GM18505 (cell line): Measurements from ENCODE around the gene CCDC88B.

ENCODE experiments used
- ATAC-seq: cut with Tn5 transposase; IDR thresholded peaks from one replicate; pipeline ENCODE4 v1.9.1; 2021; ENCODE audit not compliant: unreplicated experiment
- POLR2A ChIP-seq: IDR thresholded peaks from 4 replicates; pipeline ENCODE4 v1.6.1; 2011; ENCODE audit warnings: borderline replicate concordance; ENCODE audit not compliant: insufficient read depth, insufficient read length; ENCODE audit errors: extremely low read depth

The CCDC88B gene, protein sequence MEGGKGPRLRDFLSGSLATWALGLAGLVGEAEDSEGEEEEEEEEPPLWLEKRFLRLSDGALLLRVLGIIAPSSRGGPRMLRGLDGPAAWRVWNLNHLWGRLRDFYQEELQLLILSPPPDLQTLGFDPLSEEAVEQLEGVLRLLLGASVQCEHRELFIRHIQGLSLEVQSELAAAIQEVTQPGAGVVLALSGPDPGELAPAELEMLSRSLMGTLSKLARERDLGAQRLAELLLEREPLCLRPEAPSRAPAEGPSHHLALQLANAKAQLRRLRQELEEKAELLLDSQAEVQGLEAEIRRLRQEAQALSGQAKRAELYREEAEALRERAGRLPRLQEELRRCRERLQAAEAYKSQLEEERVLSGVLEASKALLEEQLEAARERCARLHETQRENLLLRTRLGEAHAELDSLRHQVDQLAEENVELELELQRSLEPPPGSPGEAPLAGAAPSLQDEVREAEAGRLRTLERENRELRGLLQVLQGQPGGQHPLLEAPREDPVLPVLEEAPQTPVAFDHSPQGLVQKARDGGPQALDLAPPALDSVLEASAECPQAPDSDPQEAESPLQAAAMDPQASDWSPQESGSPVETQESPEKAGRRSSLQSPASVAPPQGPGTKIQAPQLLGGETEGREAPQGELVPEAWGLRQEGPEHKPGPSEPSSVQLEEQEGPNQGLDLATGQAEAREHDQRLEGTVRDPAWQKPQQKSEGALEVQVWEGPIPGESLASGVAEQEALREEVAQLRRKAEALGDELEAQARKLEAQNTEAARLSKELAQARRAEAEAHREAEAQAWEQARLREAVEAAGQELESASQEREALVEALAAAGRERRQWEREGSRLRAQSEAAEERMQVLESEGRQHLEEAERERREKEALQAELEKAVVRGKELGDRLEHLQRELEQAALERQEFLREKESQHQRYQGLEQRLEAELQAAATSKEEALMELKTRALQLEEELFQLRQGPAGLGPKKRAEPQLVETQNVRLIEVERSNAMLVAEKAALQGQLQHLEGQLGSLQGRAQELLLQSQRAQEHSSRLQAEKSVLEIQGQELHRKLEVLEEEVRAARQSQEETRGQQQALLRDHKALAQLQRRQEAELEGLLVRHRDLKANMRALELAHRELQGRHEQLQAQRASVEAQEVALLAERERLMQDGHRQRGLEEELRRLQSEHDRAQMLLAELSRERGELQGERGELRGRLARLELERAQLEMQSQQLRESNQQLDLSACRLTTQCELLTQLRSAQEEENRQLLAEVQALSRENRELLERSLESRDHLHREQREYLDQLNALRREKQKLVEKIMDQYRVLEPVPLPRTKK (N-terminal part only)

DNA sequence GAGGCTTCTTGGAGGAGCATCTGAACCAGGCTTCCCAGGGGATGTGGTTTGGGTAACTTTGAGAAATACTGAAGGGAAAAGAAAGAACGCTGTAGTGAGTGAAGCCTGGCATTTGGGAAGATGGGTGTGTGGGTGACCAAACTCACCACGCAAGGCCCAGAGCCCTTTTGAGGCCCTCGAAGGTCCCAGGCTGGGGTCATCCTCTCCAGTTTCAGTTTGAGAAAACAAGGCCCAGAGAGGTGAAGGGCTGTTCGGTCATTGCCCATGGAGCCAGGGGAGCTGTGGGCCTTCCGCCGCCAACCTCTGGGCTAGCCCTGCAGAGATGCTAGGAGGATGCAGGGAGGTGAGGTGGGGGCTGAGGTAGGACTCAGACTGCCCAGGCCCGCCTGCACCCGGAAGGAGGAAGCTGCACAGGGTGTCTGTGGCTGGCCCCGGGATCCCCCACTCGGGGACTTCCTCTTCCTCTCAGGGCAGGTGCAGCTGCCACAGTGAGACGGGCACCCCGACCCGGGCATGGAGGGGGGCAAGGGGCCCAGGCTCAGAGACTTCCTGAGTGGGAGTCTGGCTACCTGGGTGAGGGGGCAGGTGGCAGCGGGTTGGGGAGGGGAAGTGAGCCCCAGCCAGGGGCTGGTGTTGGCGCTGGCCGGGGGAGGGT lies at the start of gene CCDC88B:
Gene CCDC88B (plus strand): TSS at position 451 of the 655 bp plus-strand sequence. CDS start 63 bp downstream, at position 514.
- peak; percentile 38 for ATAC-seq
- TF ChIP-seq POLR2A = peak; percentile 65

DNA sequence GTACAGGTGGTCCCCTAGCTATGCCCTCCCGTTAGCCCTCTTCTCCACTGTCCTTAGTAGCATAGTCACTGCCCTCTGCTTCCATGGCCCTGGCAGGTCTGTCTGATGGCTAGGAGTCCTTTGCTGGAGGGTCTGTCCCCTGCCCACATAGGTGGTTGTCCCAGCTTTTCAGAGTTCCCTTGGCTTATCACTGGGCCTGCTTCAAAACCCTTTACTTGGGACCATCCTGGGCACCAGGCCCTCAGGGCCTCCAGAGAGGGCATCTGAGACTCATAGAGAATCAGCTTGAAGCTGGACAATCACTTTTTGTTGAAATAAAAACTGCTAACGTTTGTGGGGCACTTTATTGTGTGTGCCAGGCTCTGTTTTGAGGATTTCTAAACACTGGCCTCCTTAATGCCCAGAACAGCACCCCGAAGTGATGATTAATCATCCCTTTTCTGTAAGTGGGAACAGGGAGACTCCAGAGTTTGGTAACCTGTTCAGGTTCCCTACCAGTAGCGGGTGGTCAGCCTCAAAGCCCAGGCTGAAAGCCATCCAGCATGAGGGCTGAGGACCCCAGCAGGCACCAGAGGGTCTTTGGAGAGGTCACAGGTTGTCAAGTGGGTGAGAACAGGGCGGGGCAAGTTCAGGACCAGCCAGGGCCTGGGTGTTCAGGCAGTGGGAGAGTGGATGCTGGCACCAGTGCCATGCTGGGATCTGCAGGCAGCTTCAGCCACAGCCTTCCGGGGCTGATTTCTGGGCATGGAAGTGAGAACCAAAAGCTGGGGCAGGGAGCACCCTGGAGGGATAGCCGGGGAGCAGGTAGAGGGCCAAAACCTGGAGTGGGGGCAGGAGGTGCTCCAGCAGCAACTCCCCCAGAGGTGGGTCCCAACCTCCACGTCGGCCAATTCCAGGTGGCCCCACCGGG lies 49.4 kb upstream of the CCDC88B start:
- no peak for ATAC-seq
- no peak for TF ChIP-seq POLR2A

DNA sequence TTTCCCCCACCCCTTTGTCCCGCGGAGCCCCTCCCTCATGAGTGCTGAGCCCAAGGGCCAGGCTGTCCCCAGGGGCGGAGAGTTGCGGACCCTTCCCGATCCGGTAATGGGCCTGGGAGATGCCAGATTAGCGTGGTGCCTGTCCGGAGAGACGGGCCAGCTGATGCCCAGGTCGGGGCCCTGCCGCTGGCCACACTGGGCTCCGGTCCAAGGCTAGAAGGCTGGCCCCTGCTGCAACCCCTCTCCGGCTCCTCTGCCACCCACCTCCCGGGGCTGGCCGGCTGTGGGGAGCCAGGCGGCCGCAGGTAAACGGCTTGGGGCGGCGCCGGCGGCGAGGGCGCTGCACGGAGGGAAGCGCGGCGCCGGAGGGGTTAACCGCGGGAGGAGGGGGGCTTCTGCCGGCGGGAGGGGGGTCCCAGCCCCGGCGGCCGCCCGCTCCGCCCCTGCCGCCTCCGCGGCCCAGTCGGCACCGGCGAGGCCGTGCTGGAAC lies 48.7 kb upstream of the CCDC88B start, which contains the start of gene KCNK4:
Gene KCNK4 (plus strand): TSS at position 41 of the 490 bp plus-strand sequence. CDS start 1,717 bp downstream, outside the sequence.
- no peak for ATAC-seq
- TF ChIP-seq POLR2A = no peak

- ATAC-seq = no peak
- TF ChIP-seq POLR2A = no peak
Measured at GRCh38 chr11:64291752-64292459, 48.1 kb upstream of the CCDC88B start.

DNA sequence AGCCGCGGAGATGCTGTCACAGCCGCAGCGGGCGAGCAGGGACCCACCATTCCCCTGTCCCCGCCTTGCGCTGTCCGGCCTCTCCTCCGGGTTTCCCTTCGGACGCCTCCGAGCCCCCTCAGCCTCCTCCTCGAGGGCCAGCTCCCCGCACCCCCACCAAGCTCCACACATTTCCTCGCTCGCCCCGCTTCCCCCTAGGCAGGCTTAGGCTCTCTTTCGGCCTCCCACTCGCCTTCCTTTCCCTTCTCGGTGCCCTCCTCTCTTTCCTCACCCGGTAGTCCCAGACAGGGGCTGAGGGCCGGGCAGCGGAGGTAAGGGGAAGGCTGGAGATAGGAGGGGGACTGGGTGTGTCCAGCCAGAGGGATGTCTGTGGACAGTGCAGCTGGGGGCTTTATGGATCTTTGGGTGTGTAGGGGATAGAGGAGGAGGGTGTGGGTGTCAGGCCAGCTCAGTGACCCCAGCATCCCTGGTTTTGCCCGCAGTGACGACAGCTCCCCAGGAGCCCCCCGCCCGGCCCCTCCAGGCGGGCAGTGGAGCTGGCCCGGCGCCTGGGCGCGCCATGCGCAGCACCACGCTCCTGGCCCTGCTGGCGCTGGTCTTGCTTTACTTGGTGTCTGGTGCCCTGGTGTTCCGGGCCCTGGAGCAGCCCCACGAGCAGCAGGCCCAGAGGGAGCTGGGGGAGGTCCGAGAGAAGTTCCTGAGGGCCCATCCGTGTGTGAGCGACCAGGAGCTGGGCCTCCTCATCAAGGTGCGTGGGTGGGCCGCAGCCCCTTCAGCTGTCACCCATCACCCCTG lies 47.3 kb upstream of the CCDC88B start:
- no peak for TF ChIP-seq POLR2A
- no peak for ATAC-seq

GRCh38 chr11:64294774-64295173 lies 45.2 kb upstream of the CCDC88B start:
- no peak for ATAC-seq
- TF ChIP-seq POLR2A = no peak

DNA sequence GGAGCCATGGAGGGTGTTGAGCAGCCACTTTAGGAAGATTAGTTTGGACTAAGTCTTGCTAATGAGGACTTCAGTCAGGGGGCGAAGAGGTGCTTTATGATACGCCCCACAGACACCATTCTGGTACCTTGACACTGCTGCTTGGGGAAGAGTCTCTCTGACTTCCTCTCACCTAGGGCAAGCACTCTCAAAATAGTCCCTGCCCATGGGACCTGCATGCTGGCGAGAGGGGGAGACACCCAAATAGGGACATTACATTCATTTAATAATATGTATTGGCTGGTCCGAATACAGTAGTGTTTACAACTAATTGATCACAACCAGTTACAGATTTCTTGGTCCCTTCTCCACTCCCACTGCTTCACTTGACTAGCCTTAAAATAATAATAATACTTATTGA lies 44.2 kb upstream of the CCDC88B start:
- TF ChIP-seq POLR2A = no peak
- ATAC-seq = no peak

DNA sequence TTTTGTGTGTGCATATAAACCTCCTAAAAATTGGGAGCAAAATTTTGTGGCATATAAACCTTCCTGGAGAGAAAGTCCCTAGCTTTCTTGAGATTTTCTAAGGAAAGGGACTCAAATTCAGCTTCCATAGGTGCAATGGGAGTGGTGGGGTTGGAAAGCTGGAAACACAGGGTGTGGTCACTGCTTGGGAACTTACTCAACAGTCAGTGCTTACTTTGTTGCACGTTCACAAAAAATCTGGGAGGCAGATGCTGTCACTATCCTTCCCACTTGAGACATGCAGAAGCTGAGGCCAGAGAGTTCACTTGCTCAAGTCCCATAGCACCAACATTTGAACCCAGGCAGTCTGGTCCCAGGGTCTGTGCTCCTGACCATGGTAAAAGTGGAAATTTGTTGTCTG lies 43.8 kb upstream of the CCDC88B start:
- no peak for ATAC-seq
- TF ChIP-seq POLR2A = no peak

DNA sequence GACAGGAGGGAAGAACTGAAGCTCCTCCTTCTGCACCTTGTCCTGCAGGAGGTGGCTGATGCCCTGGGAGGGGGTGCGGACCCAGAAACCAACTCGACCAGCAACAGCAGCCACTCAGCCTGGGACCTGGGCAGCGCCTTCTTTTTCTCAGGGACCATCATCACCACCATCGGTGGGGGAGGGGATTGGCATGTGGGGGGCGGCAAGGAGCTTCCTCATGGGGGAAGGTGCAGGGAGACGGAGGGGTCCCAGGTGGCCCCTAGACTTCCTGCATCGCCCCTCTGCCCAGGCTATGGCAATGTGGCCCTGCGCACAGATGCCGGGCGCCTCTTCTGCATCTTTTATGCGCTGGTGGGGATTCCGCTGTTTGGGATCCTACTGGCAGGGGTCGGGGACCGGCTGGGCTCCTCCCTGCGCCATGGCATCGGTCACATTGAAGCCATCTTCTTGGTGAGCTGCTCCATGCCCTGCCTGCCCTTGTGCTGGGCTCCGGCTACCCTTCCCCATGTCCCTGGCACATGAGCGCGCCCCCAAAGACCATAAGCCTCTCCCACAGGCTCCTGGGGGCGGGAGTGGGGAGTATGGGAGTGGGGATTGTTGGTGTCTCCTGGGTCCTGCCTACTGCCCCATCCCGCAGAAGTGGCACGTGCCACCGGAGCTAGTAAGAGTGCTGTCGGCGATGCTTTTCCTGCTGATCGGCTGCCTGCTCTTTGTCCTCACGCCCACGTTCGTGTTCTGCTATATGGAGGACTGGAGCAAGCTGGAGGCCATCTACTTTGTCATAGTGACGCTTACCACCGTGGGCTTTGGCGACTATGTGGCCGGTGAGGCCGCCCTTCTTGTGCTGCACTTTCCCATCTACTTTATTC lies 42.9 kb upstream of the CCDC88B start:
- no peak for TF ChIP-seq POLR2A
- no peak for ATAC-seq
